Breast epithelium (tissue), 4 donors: ENCODE data around the gene NRG3. TPM values are rescaled to one million over a fixed set of nuclear protein-coding genes. Genes with fewer than 3 reads are reported as not detected.

ENCODE experiments used
- DNase-seq, 2 donors: peaks; one replicate each; pipeline ENCODE4 v3.0.0-alpha.2; 2019; ENCODE audit warnings: low spot score in 2 of 2
- H3K27ac ChIP-seq, 2 donors: fragments of 200-600 bp; sonication (generic) in 1 of 2; one replicate each; pipeline ENCODE4 v1.5.1; 2016 to 2019; ENCODE audit warnings: mild to moderate bottlenecking in 1 of 2
- H3K27me3 ChIP-seq, 2 donors: fragments of 200-600 bp; sonication (generic) in 1 of 2; one replicate each; pipeline versions ENCODE4 v1.5.1 to v1.6.0; 2017 to 2019; ENCODE audit warnings: control low read depth in 1 of 2, mild to moderate bottlenecking in 1 of 2
- H3K36me3 ChIP-seq: fragments of 200-600 bp; one replicate; pipeline ENCODE4 v1.5.1; 2019
- H3K4me1 ChIP-seq, 2 donors: fragments of 200-600 bp; sonication (generic); one replicate each; pipeline ENCODE4 v1.5.1; 2016 to 2019; ENCODE audit warnings: control low read depth in 1 of 2
- H3K4me3 ChIP-seq, 3 donors: fragments of 200-600 bp; sonication (generic); 1 replicate in 2 of 3; 2 replicates in 1 of 3; pipeline ENCODE4 v1.5.1; 2016 to 2019; ENCODE audit warnings: mild to moderate bottlenecking in 3 of 3, moderate library complexity in 2 of 3
- H3K9me3 ChIP-seq, 2 donors: fragments of 200-600 bp; sonication (generic) in 1 of 2; one replicate each; pipeline ENCODE4 v1.5.1; 2016 to 2019; ENCODE audit warnings: control low read depth in 1 of 2
- POLR2A ChIP-seq: fragments of 450-650 bp; IDR thresholded peaks from one replicate; pipeline ENCODE4 v1.6.1; 2016; ENCODE audit warnings: antibody characterized with exemption, mild to moderate bottlenecking, moderate library complexity
- POLR2AphosphoS5 ChIP-seq, 3 donors: sonication (generic); formaldehyde crosslinking; IDR thresholded peaks; one replicate each; pipeline ENCODE4 v1.6.1; 2017; ENCODE audit warnings: antibody characterized with exemption in 3 of 3
- intact Hi-C: fragments of 100-400 bp; cut with DNase I; formaldehyde crosslinking; loops from one replicate; pipeline ENCODE4 v1.15.1; 2023; ENCODE audit warnings: low total_unique reads
- total RNA-seq, 3 donors: library from RNA; depleted of rRNA; stranded (reverse); fragments of >200 nt; gene quantifications; one replicate each; pipeline ENCODE4 v1.1.0, GENCODE V29; 2016
- TF ChIP-seq, protein P1 (sequence below), 3 donors: fragments of 450-650 bp; IDR thresholded peaks; one replicate each; pipeline ENCODE4 v1.5.1; 2016 to 2017; ENCODE audit warnings: antibody characterized with exemption in 3 of 3, mild to moderate bottlenecking in 3 of 3, moderate library complexity in 3 of 3

Gene NRG3
- total RNA-seq, 3 donors from 2014 or later, result 0.16 to 0.88 (median 0.33) TPM

DNA sequence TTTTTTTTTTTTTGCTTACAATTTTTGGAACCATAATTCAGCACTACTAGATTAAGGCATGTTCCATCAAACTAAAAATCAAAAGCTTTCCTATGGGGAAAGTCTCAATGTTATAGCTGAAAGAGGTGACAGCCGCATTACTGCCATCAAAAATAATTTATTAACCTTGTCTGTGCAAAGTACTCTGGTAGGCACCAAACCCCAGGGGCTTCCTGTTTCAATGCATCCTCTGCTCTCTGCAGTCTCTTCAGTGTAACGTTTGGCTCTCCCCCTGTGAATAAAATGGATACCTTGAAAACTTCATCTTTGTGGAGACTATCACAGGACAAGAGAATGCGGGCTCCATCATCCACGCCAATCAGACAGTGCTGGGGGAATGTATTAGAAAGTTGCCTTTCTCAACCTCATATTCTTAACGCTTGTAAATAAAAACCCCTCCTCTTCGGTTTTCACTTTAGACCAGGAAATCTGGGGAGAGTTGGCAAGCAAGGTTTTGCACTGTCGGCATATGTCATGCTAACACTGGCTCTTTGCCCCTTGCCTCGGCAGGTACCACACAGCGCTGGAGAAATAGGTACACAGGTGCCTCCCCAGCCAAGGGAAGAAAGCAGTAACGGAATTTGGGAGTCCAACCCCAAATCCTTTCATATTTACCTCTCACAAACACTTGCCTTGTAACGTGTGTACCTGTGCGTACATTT is 1.6 kb upstream of the NRG3 start:
- Histone ChIP-seq H3K27me3 (peaks cover 3 to 25% of the 10 kb centered on the region in 2 donors), H3K36me3 (no peaks in the 10 kb centered on the region), H3K4me3 (peak overlapping the region in 1 of 3 donors; percentile 63), H3K9me3 (no peaks in the 10 kb centered on the region), H3K4me1 (no peaks in the 10 kb centered on the region), H3K27ac (no peak overlapping the region)
- intact Hi-C loops, result no loop called here
- no peak for TF ChIP-seq POLR2A
- TF ChIP-seq, protein P1, sequence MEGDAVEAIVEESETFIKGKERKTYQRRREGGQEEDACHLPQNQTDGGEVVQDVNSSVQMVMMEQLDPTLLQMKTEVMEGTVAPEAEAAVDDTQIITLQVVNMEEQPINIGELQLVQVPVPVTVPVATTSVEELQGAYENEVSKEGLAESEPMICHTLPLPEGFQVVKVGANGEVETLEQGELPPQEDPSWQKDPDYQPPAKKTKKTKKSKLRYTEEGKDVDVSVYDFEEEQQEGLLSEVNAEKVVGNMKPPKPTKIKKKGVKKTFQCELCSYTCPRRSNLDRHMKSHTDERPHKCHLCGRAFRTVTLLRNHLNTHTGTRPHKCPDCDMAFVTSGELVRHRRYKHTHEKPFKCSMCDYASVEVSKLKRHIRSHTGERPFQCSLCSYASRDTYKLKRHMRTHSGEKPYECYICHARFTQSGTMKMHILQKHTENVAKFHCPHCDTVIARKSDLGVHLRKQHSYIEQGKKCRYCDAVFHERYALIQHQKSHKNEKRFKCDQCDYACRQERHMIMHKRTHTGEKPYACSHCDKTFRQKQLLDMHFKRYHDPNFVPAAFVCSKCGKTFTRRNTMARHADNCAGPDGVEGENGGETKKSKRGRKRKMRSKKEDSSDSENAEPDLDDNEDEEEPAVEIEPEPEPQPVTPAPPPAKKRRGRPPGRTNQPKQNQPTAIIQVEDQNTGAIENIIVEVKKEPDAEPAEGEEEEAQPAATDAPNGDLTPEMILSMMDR (IDR thresholded peaks at IDR 0.05), result no peak
- no peak for TF ChIP-seq POLR2AphosphoS5 (IDR thresholded peaks at IDR 0.05)
- DNase-seq, result no peak

DNA sequence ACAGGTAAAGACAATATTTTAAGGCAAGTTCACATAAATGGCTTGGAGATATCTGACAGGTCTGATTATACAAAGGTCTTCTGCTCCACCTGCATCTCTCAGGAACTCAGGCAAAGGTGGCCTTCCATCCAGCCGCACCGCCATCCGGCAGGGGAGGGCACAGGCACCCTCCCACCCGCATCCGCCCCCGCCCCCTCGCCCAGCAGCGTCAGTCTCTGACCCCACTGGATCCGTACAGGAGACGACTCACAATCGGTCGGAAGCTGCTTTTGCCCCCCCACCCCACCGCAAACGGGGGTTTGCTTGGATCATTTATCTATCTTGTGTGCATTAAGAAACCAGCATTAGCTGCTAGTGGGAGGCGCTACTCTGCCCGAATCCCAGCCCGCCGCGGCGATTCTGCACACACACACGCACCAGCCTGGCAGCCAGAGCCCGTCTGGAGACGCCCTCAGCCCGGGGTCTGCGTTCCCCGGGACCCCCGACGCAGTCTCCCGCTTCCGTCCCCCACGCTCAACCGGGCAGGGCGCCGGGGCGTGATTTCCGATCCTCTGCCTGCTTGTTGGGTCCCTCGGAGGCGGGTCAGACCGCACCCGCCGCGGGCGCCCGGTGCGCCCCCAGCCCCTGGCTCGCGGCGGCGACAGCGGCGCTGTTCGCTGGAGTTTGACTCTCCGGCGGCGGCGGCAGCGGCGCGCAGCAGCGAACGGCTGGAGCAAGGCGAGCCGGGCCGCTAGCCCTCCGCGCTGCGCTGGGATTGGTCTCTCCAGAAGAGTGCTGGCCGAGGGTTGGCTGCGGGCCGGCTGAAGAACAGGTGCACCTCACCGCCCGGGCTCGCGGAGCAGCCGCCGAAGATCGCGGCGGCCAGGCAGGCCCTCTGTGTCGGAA is 820 bp upstream of the NRG3 start:
- no peak overlapping the region for H3K27ac ChIP-seq

DNA sequence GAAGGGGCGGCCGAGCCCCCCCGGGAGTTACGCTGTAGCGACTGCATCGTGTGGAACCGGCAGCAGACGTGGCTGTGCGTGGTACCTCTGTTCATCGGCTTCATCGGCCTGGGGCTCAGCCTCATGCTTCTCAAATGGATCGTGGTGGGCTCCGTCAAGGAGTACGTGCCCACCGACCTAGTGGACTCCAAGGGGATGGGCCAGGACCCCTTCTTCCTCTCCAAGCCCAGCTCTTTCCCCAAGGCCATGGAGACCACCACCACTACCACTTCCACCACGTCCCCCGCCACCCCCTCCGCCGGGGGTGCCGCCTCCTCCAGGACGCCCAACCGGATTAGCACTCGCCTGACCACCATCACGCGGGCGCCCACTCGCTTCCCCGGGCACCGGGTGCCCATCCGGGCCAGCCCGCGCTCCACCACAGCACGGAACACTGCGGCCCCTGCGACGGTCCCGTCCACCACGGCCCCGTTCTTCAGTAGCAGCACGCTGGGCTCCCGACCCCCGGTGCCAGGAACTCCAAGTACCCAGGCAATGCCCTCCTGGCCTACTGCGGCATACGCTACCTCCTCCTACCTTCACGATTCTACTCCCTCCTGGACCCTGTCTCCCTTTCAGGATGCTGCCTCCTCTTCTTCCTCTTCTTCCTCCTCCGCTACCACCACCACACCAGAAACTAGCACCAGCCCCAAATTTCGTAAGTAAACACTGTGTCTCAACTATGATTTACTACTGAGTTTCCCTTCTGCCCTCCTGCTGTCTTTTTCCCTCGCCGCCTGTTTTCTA is 666 bp downstream of the NRG3 start:
- Histone ChIP-seq H3K4me3 (peak overlapping the region; percentile 14 to 63 (median 54)), H3K27ac (no peak overlapping the region), H3K4me1 (no peaks in the 10 kb centered on the region), H3K36me3 (no peaks in the 10 kb centered on the region), H3K9me3 (no peaks in the 10 kb centered on the region), H3K27me3 (peaks cover 3 to 25% of the 10 kb centered on the region in 2 donors)
- no peak for TF ChIP-seq POLR2A
- intact Hi-C loops, result no loop called here
- no peak for DNase-seq

More for the DNA sequence above, 820 bp upstream of the NRG3 start:
- TF ChIP-seq POLR2A, result no peak
- TF ChIP-seq, protein P1 (IDR thresholded peaks at IDR 0.05), result no peak
- Histone ChIP-seq H3K36me3 (no peaks in the 10 kb centered on the region), H3K27me3 (peaks cover 3 to 25% of the 10 kb centered on the region in 2 donors), H3K9me3 (no peaks in the 10 kb centered on the region), H3K4me3 (peak overlapping the region; percentile 22 to 63 (median 54)), H3K4me1 (no peaks in the 10 kb centered on the region)
- DNase-seq, result peak in 1 of 2 donors; percentile 77
- intact Hi-C loops, result no loop called here

DNA sequence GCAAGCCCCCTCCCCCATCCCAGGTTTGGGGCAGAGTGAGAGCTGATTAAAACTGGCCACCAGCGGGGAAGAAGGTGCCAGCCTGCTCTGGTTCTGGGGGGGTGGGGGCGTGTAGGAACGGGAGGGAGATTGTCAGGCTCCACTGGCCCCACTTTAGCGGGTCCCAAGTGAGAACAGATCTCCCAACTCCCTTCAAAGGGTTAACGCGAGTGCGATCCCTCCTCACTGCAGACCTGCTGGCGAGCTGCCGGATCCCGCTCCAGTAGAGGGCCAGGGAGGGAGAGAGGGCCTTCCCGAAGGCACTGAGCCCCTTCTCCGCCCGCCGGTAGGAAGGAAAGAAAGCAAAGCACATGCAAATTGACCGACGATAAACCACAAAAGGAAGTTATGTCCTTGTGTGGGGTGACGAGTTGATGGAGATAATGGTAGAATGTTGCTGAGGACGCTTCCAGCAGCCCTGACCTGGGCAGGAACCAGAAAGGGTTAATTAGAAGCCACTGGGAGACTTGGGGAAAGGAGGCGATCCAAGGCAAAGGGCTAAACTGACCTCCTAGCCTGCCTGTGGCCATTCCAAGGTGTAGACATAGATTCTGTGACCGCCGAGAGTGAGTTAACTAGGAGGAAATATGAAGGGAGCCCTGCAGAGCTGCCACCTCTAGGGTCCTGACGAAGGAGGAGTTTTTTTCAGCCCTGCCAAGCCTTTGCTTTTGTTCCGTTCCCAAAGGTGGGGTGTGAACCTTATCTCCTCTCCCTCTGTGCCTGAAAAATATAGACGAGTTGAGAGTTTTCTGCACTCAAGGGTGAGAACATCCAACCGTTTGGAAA is 1.5 kb downstream of the NRG3 start:
- Histone ChIP-seq H3K27ac (no peak overlapping the region), H3K36me3 (no peaks in the 10 kb centered on the region), H3K27me3 (peaks cover 3 to 25% of the 10 kb centered on the region in 2 donors), H3K4me3 (peak overlapping the region; percentile 14 to 63 (median 54)), H3K9me3 (no peaks in the 10 kb centered on the region), H3K4me1 (no peaks in the 10 kb centered on the region)
- TF ChIP-seq, protein P1 (IDR thresholded peaks at IDR 0.05), result no peak
- TF ChIP-seq POLR2AphosphoS5 (IDR thresholded peaks at IDR 0.05) (no peak), POLR2A (no peak)
- intact Hi-C loops, result no loop called here
- DNase-seq, result no peak

DNA sequence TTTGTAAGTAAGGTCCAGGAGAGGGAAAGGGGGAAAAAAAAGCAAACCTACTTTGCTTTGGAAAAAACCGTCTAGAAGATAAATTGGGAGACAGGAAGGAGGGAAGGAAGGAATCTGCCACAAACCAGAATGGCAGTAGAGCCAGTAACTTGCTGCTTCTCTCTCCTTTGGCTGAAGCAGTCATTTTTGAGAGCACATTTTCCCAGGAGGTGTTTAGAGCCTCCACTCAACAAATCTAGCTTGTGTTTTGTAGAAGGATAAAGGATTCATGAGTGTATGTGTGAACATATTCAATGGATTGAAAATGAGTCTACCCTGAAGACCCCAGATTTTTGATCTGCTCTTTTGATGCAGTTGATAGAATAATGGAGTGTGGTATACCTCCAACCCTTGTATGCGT is 2.6 kb downstream of the NRG3 start:
- intact Hi-C loops, result no loop called here
- peaks cover 3 to 24% of the 10 kb centered on the region in 2 donors for H3K27me3 ChIP-seq

More for the DNA sequence above, 2.6 kb downstream of the NRG3 start:
- no peak for DNase-seq
- no peak for TF ChIP-seq POLR2A
- TF ChIP-seq, protein P1 (IDR thresholded peaks at IDR 0.05), result no peak
- Histone ChIP-seq H3K4me3 (no peak overlapping the region), H3K27ac (no peak overlapping the region), H3K9me3 (no peaks in the 10 kb centered on the region), H3K4me1 (no peaks in the 10 kb centered on the region), H3K36me3 (no peaks in the 10 kb centered on the region)
